A673 (cell line): ENCODE data around the gene ITGA11. TPM values are rescaled to one million over a fixed set of nuclear protein-coding genes. Genes with fewer than 3 reads are reported as not detected.

ENCODE experiments used
- BruUV-seq: library from RNA; stranded (reverse); fragments of 400-500 nt; replicated peaks from 2 replicates; lab custom pipeline; 2021; lab: Mats Ljungman, UMichigan
- CTCF ChIA-PET: fragments of 300-600 bp; sonication (Branson Sonifier 250); formaldehyde crosslinking; loops from one replicate; lab custom pipeline; 2022; ENCODE audit warnings: antibody characterized with exemption; lab: Charles Lee
- POLR2A ChIA-PET: fragments of 300-600 bp; sonication (Branson Sonifier 250); formaldehyde crosslinking; loops from one replicate; lab custom pipeline; 2022; ENCODE audit warnings: antibody characterized with exemption; ENCODE audit not compliant: low non-redundant PET; lab: Charles Lee
- DNase-seq: peaks from one replicate; pipeline ENCODE4 v3.0.0-alpha.2; 2015; ENCODE audit warnings: low spot score
- H3K27ac ChIP-seq: fragments of 200-600 bp; sonication (generic); 2 replicates; pipeline ENCODE4 v1.5.1; 2016; ENCODE audit warnings: mixed run types, low read depth, mild to moderate bottlenecking, mixed read lengths, antibody characterized with exemption, low read length; ENCODE audit not compliant: poor library complexity, severe bottlenecking
- H3K27me3 ChIP-seq: fragments of 200-600 bp; sonication (generic); replicated peaks from 2 replicates; pipeline ENCODE4 v1.6.1; 2017; ENCODE audit warnings: mixed run types, low read depth, mild to moderate bottlenecking, mixed read lengths, antibody characterized with exemption, low read length; ENCODE audit not compliant: insufficient read depth, poor library complexity
- H3K36me3 ChIP-seq: fragments of 200-600 bp; sonication (generic); 2 replicates; pipeline ENCODE4 v1.6.1; 2016; ENCODE audit warnings: mixed run types, mild to moderate bottlenecking, mixed read lengths, antibody characterized with exemption, low read length; ENCODE audit not compliant: insufficient read depth, poor library complexity, severe bottlenecking
- H3K4me1 ChIP-seq: fragments of 200-600 bp; sonication (generic); 2 replicates; pipeline ENCODE4 v1.6.1; 2017; ENCODE audit warnings: mixed run types, mild to moderate bottlenecking, mixed read lengths, antibody characterized with exemption, low read length; ENCODE audit not compliant: insufficient read depth, poor library complexity, severe bottlenecking
- H3K4me3 ChIP-seq: fragments of 200-600 bp; sonication (generic); 2 replicates; pipeline ENCODE4 v1.5.1; 2016; ENCODE audit warnings: low read depth, mixed run types, mild to moderate bottlenecking, mixed read lengths, low read length; ENCODE audit not compliant: poor library complexity, severe bottlenecking
- H3K9me3 ChIP-seq: fragments of 200-600 bp; sonication (generic); 2 replicates; pipeline ENCODE4 v1.6.1; 2016; ENCODE audit warnings: mixed run types, low read depth, mild to moderate bottlenecking, mixed read lengths, antibody characterized with exemption, low read length; ENCODE audit not compliant: poor library complexity, severe bottlenecking
- CTCF ChIP-seq: fragments of 300-800, 200-600 bp; sonication (generic); conservative IDR thresholded peaks from 2 replicates; pipeline ENCODE4 v1.5.1; 2017; ENCODE audit warnings: low read depth, mild to moderate bottlenecking, antibody characterized with exemption, low read length, moderate library complexity, mixed read lengths
- EZH2 ChIP-seq: fragments of 200-600 bp; sonication (generic); IDR thresholded peaks from 2 replicates; pipeline ENCODE4 v1.6.1; 2017; ENCODE audit warnings: borderline replicate concordance, low read depth, mild to moderate bottlenecking, mixed read lengths, antibody characterized with exemption, low read length; ENCODE audit not compliant: poor library complexity, severe bottlenecking
- intact Hi-C: fragments of 100-400 bp; cut with micrococcal nuclease; formaldehyde crosslinking; loops from one replicate; pipeline ENCODE4 v1.10.0; 2022; ENCODE audit not compliant: unreplicated experiment
- total RNA-seq: library from RNA; stranded (reverse); gene quantifications from 2 replicates; pipeline ENCODE4 v1.2.3, GENCODE V29; 2021

Gene ITGA11
- total RNA-seq, 1 experiment from 2014 or later, result 0.45 TPM

DNA sequence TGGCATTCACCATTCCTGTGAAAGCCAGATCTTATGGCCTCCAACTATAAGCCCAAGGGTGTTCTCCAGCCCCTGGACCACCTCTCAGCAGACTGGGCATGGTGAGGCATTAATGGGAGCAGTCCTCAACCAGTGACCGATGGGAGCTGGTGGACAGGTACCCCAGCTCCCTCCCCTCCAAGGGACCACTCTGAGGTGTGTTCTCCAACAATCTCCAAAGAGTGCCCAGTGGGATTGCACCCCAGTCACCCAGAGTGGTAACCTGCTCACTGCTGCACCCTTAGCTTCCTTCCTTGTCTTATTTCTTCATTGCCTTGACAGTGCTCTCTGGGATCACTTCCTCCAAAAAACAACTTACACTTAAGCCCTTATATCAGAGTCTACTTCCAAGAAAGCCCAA lies 8.2 kb upstream of the ITGA11 start:
- POLR2A ChIA-PET, result no interaction called here

GRCh38 chr15:68439506-68439905 lies 7.5 kb upstream of the ITGA11 start:
- TF ChIP-seq EZH2 (no peak), CTCF (no peak)
- CTCF ChIA-PET, result no interaction called here
- Histone ChIP-seq H3K4me3 (no peak overlapping the region), H3K27ac (no peak overlapping the region), H3K4me1 (no peaks in the 10 kb centered on the region), H3K36me3 (no peaks in the 10 kb centered on the region), H3K27me3 (peaks cover 37% of the 10 kb centered on the region), H3K9me3 (no peaks in the 10 kb centered on the region)
- POLR2A ChIA-PET, result no interaction called here
- DNase-seq, result no peak
- intact Hi-C loops, result no loop called here
- no TSS peak for BruUV-seq

More for the DNA sequence above, 8.2 kb upstream of the ITGA11 start:
- Histone ChIP-seq H3K27ac (no peak overlapping the region), H3K36me3 (no peaks in the 10 kb centered on the region), H3K4me3 (no peak overlapping the region), H3K9me3 (no peaks in the 10 kb centered on the region), H3K4me1 (no peaks in the 10 kb centered on the region), H3K27me3 (peaks cover 30% of the 10 kb centered on the region)
- BruUV-seq, result no TSS peak
- CTCF ChIA-PET, result no interaction called here
- TF ChIP-seq EZH2 (no peak), CTCF (no peak)
- no peak for DNase-seq
- intact Hi-C loops, result loop anchor here (2.0 kb wide), 1 partner anchor 41 kb away; no protein-coding TSS in a partner anchor

DNA sequence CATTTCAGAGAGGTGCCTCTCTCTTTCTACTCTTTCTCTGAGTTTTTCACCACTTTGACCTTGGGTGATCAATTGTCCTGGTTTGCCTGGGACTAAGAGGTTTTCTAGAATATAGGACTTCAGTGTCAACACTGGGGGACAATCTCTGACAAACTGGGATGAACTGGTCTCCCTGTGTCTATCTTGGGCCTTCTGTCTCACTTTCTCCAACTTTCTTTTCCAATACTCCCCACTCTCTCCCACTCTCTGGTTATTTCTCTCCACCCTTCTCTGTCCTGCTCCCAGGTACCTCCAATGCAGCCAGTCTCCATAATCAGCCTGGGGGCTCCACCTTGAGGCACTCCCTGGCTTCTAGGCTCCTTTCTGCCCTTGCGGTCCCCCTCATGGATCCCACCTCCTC lies 4.7 kb upstream of the ITGA11 start:
- no peak for DNase-seq
- H3K9me3 ChIP-seq, result no peaks in the 10 kb centered on the region
- POLR2A ChIA-PET, result no interaction called here
- TF ChIP-seq EZH2 (no peak), CTCF (no peak)
- no peaks in the 10 kb centered on the region for H3K36me3 ChIP-seq
- H3K27me3 ChIP-seq, result peaks cover 60% of the 10 kb centered on the region
- CTCF ChIA-PET, result no interaction called here
- no peak overlapping the region for H3K4me3 ChIP-seq
- BruUV-seq, result no TSS peak
- H3K4me1 ChIP-seq, result peaks cover 4% of the 10 kb centered on the region
- intact Hi-C loops, result no loop called here
- no peak overlapping the region for H3K27ac ChIP-seq
